Mucosa of stomach (tissue), 1 donor: ENCODE results near the gene TPK1.

Experiments
- H3K27me3 ChIP-seq: one replicate; pipeline ENCODE4 v1.7.0; 2013; ENCODE audit warnings: mild to moderate bottlenecking, low read length; ENCODE audit not compliant: control insufficient read depth, insufficient read depth
- H3K36me3 ChIP-seq: one replicate; pipeline ENCODE4 v1.7.0; 2013; ENCODE audit warnings: low read length; ENCODE audit not compliant: control insufficient read depth, insufficient read depth
- H3K4me1 ChIP-seq: one replicate; pipeline ENCODE4 v1.7.0; 2013; ENCODE audit warnings: mild to moderate bottlenecking, low read length; ENCODE audit not compliant: control insufficient read depth, insufficient read depth
- H3K4me3 ChIP-seq: one replicate; pipeline ENCODE4 v1.7.0; 2013; ENCODE audit warnings: low read length
- H3K9ac ChIP-seq: one replicate; pipeline ENCODE4 v1.7.0; 2013; ENCODE audit warnings: mild to moderate bottlenecking, low read length, moderate library complexity
- H3K9me3 ChIP-seq: one replicate; pipeline ENCODE4 v1.7.0; 2013; ENCODE audit warnings: mild to moderate bottlenecking, low read length, moderate library complexity; ENCODE audit not compliant: control insufficient read depth
- donor health status: Pancreatic carcinoma.

TPK1 gene

DNA sequence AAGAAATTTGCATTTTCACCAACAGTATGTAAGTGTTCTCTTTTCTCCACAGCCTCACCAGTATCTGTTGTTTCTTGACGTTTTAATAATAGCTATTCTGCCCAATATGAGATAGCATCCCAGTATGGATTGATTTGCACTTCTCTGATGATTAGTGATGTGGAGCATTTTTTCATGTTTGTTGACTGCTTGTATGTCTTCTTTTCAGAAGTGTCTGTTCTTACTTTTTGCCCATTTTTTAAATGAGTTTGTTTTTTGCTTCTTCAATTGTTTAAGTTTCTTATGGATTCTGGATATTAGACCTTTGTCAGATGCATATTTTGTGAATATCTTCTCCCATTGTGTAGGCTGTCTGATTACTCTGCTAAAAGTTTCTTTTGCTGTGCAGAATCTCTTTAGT is 12.2 kb upstream of the TPK1 start:
- no peaks in the 10 kb centered on the region for H3K27me3 ChIP-seq
- H3K9ac ChIP-seq: no peak overlapping the region
- no peak overlapping the region for H3K4me3 ChIP-seq
- H3K9me3 ChIP-seq: no peaks in the 10 kb centered on the region
- no peaks in the 10 kb centered on the region for H3K36me3 ChIP-seq
- H3K4me1 ChIP-seq: no peaks in the 10 kb centered on the region

DNA sequence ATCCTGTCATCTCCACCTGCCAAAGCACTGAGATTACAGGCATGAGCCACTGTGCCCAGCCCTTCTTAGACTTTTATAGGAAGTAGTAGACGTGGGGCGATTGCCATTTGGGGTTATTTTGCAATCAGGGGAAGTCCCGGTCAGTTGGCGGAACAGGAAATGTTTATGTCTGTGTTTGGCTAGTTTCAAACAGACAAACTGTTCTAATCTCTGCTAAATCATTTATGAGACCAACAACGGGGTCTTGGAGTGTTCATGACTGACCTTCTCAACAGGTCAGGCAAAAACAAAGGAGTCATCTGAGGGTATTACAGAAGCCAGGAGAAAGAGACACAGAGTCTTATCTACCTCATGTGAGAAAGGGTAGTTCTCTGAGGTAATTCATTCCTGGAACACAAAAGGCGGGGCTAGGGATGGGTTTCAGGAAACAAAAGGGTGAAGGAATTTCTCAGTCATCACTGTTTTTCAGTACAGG is 6.6 kb upstream of the TPK1 start:
- no peak overlapping the region for H3K9ac ChIP-seq
- no peaks in the 10 kb centered on the region for H3K36me3 ChIP-seq
- H3K4me3 ChIP-seq: no peak overlapping the region
- peaks cover 8% of the 10 kb centered on the region for H3K4me1 ChIP-seq
- no peaks in the 10 kb centered on the region for H3K27me3 ChIP-seq
- H3K9me3 ChIP-seq: no peaks in the 10 kb centered on the region

DNA sequence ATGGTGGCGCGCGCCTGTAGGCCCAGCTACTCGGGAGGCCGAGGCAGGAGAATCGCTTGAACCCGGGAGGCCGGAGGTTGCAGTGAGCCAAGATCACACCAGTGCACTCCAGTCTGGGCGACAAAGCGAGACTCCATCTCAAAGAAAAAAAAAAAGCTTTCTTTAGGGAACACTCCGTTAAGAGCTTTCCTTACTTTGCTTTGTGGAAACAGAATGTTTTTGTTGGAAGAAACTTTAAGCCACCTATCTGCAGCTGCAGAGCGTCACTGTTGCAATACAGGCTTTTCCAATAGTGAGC is 641 bp upstream of the TPK1 start:
- no peaks in the 10 kb centered on the region for H3K27me3 ChIP-seq
- H3K4me3 ChIP-seq: peak overlapping the region; percentile 77
- no peak overlapping the region for H3K9ac ChIP-seq
- no peaks in the 10 kb centered on the region for H3K9me3 ChIP-seq
- peaks cover 20% of the 10 kb centered on the region for H3K4me1 ChIP-seq
- H3K36me3 ChIP-seq: no peaks in the 10 kb centered on the region

DNA sequence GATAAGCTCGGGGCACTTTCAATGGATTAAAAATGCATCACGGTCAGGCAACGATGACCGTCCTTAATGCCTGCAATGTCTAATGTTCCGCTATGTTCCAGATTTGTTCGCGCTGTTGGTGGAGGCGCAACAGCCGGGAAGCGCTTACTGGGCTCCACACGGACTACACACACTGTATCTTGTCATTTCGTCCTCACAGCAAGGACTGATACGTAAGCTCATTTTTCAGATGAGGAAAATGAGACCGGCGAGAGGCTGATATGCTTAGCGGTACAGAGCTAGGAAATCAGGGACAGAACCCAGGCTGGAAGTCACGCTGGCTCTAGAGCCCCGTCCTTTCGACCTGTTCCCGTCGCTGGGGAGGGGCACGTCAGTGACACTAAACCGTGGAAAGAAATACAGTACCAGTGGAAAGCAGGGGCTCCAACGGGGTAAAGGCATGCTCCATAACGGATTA is 670 bp downstream of the TPK1 start:
- peak overlapping the region; percentile 79 for H3K9ac ChIP-seq
- H3K4me3 ChIP-seq: peak overlapping the region; percentile 77
- no peaks in the 10 kb centered on the region for H3K36me3 ChIP-seq
- no peaks in the 10 kb centered on the region for H3K27me3 ChIP-seq
- no peaks in the 10 kb centered on the region for H3K9me3 ChIP-seq
- H3K4me1 ChIP-seq: peaks cover 20% of the 10 kb centered on the region

DNA sequence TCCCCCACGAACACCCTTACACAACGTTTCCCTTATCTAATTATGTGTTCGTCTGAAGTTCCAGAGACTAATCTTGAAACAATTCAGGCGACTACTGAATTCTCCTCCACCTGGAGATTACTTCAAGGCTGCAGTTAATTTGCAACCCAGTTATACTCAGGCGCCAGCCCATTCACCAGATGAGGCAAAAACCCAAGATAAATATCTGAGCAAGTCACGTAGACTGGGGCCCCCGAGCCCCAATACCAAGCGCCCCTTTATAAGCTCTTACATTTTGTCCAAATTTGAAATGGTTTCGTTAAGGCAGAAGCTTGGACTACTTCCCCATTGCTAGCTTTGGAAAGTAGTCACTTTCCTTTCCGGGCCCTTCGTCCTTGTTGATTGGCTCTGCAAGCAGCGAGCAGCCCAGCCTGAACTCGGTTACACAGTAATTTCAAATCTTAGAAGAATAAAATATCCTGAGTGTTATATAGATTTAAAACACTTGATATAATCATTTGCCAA is 1.2 kb downstream of the TPK1 start:
- Histone ChIP-seq H3K36me3 (no peaks in the 10 kb centered on the region), H3K4me1 (peaks cover 20% of the 10 kb centered on the region), H3K9ac (peak overlapping the region; percentile 79), H3K9me3 (no peaks in the 10 kb centered on the region), H3K4me3 (peak overlapping the region; percentile 77), H3K27me3 (no peaks in the 10 kb centered on the region)

DNA sequence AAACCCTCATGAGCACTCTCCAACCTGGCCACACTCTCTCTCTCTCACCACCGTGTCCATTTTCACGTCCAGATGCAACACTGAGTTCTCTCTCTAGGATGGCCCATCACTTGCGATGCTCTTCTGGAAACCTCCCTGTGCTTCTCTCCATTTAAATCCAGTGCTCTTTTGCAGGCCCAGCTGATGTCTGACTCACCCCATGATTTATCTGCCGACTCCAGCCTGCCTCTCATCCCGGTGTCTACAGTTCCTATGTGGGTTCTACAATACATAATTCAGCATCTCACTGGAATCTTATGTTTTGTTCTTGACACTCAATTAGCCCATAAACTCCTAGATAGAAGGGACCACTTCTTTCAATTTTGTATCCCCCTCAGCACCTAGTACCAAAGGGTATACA is 5.0 kb downstream of the TPK1 start:
- Histone ChIP-seq H3K9ac (no peak overlapping the region), H3K4me1 (peaks cover 9% of the 10 kb centered on the region), H3K36me3 (no peaks in the 10 kb centered on the region), H3K27me3 (no peaks in the 10 kb centered on the region), H3K9me3 (no peaks in the 10 kb centered on the region), H3K4me3 (no peak overlapping the region)

DNA sequence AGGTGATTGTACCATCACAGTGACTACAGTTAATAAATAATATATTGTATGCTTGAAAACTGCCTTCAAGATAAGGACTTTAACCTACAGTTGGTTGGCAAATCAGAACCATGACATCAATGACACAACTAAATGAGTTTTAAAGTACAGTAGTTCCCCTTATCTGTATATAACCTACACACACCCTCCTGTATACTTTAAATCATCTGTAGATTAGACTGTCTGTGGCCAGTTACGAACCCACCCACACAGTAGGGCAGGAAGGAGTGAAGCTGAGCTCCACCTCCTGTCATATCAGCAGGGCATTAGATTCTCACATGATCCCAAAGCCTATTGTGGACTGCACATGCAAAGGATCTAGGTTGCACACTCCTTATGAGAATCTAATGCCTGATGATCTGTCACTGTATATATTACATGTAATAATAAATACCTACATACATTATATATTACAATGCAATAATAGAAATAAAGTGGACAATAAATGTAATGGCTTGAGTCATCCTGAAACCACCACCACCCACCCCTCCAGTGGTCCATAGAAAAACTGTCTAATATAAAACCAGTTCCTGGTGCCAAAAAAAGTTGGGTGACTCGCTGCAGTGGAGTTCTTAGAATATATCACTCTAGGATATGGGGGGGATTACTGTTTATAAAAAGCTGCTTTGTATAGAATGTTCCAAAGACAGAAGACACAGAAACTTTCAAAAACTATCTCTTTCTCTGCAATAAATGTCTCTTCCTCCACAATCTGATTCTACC is 5.6 kb downstream of the TPK1 start:
- no peaks in the 10 kb centered on the region for H3K36me3 ChIP-seq
- no peaks in the 10 kb centered on the region for H3K27me3 ChIP-seq
- peaks cover 9% of the 10 kb centered on the region for H3K4me1 ChIP-seq
- H3K4me3 ChIP-seq: no peak overlapping the region
- no peaks in the 10 kb centered on the region for H3K9me3 ChIP-seq
- H3K9ac ChIP-seq: no peak overlapping the region

DNA sequence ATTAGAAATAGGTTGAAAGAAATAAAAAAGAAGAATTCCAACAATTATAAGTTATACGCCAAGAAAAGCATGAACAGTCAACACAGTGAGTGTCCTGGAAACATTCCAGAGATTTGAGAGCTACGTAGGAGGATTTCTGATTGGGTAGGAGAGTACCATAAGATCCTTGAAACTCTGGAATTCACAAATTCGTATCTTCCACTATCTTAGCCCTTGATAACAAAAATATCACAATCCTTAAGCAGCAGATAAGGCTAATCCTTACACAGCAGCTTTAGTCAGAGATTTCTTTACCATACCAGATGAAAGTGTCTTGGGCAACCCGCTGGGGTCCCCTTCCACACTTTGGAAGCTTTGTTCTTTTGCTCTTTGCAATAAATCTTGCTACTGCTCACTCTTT is 8.2 kb downstream of the TPK1 start:
- H3K36me3 ChIP-seq: no peaks in the 10 kb centered on the region
- no peak overlapping the region for H3K9ac ChIP-seq
- no peak overlapping the region for H3K4me3 ChIP-seq
- no peaks in the 10 kb centered on the region for H3K4me1 ChIP-seq
- no peaks in the 10 kb centered on the region for H3K27me3 ChIP-seq
- H3K9me3 ChIP-seq: no peaks in the 10 kb centered on the region

DNA sequence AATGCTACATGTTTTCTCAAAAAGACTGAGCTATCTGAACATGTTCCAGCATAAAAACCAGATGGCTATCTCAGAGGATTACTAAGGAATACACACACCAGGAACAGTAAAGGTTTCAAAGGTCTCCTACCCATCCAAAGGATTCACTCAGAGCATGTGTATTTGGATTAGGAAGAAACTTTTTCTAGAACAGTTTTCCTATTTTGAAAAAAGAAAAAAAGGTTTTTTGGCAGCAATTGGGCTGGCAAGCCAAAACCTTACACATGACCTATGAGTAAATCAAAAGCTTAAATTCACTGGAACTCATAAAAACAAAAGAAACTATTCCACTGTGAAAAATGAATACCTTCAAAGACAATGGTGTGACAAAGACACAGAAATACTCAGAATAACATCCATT is 9.6 kb downstream of the TPK1 start:
- Histone ChIP-seq H3K9me3 (no peaks in the 10 kb centered on the region), H3K9ac (no peak overlapping the region), H3K4me3 (no peak overlapping the region), H3K36me3 (no peaks in the 10 kb centered on the region), H3K4me1 (no peaks in the 10 kb centered on the region), H3K27me3 (no peaks in the 10 kb centered on the region)

DNA sequence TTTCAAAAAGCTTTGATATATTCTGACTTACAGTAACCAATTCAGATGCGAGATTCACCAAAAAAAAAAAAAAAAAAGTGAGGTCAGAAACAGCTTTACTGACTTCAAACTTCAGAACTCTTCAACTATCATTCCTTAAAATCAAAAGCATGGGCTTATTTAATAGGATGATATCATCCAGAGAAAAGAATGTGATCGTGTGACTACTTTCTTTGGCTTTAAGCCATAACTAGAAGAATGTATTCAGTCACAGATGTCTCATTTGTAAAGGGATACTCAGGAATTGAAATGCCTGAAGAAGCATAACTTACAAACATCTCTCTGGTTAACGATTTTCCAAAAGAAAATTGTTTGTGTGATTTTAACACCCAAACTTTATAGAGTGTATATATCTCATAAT is 11.5 kb downstream of the TPK1 start:
- H3K9me3 ChIP-seq: no peaks in the 10 kb centered on the region

DNA sequence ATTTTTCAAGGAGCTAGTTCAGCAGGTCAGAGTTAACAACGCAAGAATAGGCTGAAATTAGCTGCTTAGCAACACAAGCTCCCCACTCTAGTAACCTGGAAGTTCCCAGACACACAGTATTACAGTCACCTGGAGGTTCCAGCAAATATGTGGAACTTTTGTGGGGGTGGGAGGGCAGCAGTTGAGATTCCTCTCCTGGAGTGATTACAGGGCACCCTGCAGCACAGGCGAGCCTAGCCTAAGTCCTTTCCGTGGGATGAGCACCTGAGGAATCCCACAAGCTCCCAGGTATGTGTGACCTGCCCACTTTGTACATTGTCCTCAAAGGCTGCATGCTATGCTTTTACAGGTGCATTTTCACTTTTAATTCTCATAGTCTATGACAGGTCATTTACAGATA is 13.6 kb downstream of the TPK1 start:
- Histone ChIP-seq H3K27me3 (no peaks in the 10 kb centered on the region), H3K9me3 (no peaks in the 10 kb centered on the region), H3K4me3 (no peak overlapping the region), H3K36me3 (no peaks in the 10 kb centered on the region), H3K4me1 (no peaks in the 10 kb centered on the region), H3K9ac (no peak overlapping the region)

More for the DNA sequence above, 11.5 kb downstream of the TPK1 start:
- H3K36me3 ChIP-seq: no peaks in the 10 kb centered on the region
- H3K9ac ChIP-seq: no peak overlapping the region
- no peak overlapping the region for H3K4me3 ChIP-seq
- no peaks in the 10 kb centered on the region for H3K27me3 ChIP-seq
- H3K4me1 ChIP-seq: no peaks in the 10 kb centered on the region

DNA sequence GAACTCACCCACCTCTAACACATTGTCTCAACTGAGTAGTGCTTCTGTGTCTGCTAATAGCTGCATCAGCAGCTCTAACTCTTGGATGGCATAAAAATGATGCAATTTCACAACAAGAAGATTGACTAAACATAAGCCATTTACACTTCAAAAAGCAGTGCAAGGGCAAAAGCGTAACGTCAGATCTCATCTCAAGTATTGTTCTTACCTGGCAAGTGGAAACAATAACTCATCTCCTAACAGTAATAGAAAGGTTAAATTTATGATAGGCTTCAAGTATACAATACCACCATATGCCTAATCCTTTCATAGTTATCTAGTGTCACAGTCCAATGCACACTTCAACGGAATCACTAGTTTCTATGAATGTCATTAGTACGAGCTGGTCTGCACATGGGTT is 14.8 kb downstream of the TPK1 start:
- no peaks in the 10 kb centered on the region for H3K9me3 ChIP-seq
- H3K36me3 ChIP-seq: no peaks in the 10 kb centered on the region
- H3K27me3 ChIP-seq: no peaks in the 10 kb centered on the region
- H3K4me3 ChIP-seq: no peak overlapping the region
- H3K4me1 ChIP-seq: no peaks in the 10 kb centered on the region
- no peak overlapping the region for H3K9ac ChIP-seq

DNA sequence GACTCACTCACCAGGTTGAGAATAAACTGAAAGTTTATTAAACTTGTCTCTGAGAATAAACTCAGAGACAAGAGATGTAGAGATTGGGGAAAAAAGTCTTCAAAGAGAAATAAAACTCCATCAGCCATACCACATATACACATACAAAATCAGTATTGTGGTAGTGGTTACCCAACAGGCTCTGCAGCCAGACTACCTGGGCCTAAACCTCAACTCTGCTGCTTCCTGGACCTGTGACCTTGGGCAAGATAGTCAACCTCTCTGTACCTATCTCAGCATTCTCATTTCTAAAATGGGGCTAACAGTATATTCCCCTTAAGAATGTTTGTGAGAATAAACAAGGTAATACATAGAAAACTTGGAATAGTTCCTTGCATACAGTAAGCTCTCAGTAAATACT is 15.3 kb downstream of the TPK1 start:
- Histone ChIP-seq H3K9me3 (no peaks in the 10 kb centered on the region), H3K9ac (no peak overlapping the region), H3K27me3 (no peaks in the 10 kb centered on the region), H3K4me3 (no peak overlapping the region), H3K36me3 (no peaks in the 10 kb centered on the region), H3K4me1 (no peaks in the 10 kb centered on the region)
